ENCODE measurements around the gene CELSR2. TPM values are rescaled to one million over a fixed set of nuclear protein-coding genes. Genes with fewer than 3 reads are reported as not detected.

The CELSR2 gene
- total RNA-seq, 1 experiment from 2014 or later, result 17.1 TPM

- H3K79me2 ChIP-seq (ENCODE audit: insufficient read depth, low read length), result no peaks in the 10 kb centered on the region
- ATAC-seq (peak; percentile 87), DNase-seq (ENCODE audit: low read depth, low spot score) (no peak)
- no peaks in the 10 kb centered on the region for H4K20me1 ChIP-seq (ENCODE audit: insufficient read depth)
- peaks cover 6 to 18% of the 10 kb centered on the region in 2 experiments; a peak in 2 of 4 replicates for H3K4me1 ChIP-seq (ENCODE audit: control insufficient read depth in 1 of 2, insufficient read depth in 2 of 2, low read length in 2 of 2)
- ChIA-PET POLR2A (interaction anchor here (0.8 to 1.4 kb wide), 3 partner anchors 8 to 12 kb away, joined by 3 to 6 read pairs (median 3); partner anchors contain the start of gene CELSR2), RAD21 (ENCODE audit: low non-redundant PET in 1 of 2, low total read pairs in 2 of 2, uncharacterized antibody in 2 of 2, unreplicated experiment in 2 of 2) (interaction anchor here in 1 of 2 experiments (0.6 kb wide), 1 partner anchor 43 kb away, joined by 3 read pairs; no protein-coding TSS in a partner anchor), CTCF (interaction anchor here (0.7 to 2.5 kb wide), 11 partner anchors 8 to 294 kb away, joined by 3 to 12 read pairs (median 4); partner anchors contain the start of genes ATXN7L2, CELSR2, SARS1 and SORT1)
- no peak overlapping the region for H3K9ac ChIP-seq (ENCODE audit: low read length)
- H3K9me2 ChIP-seq (ENCODE audit: insufficient read depth), result no peaks in the 10 kb centered on the region
- no peak for TF ChIP-seq EZH2phosphoT487 (IDR thresholded peaks at IDR 0.05; ENCODE audit: borderline replicate concordance)
- no peak for TF ChIP-seq YY1 (IDR thresholded peaks at IDR 0.05; ENCODE audit: extremely low read depth, insufficient replicate concordance, low read depth, low read length)
- no peak for TF ChIP-seq ZBTB33 (IDR thresholded peaks at IDR 0.05; ENCODE audit: extremely low read depth, insufficient replicate concordance, low read length)
- TF ChIP-seq CTCF (IDR thresholded peaks at IDR 0.05 in 2 of 3, conservative IDR thresholded peaks at IDR 0.05 in 1 of 3; ENCODE audit: borderline replicate concordance in 1 of 3, insufficient read depth in 1 of 3, low read depth in 2 of 3, low read length in 2 of 3), result peak; percentile 37 to 74 (median 64); a peak in 5 of 6 replicates
- H2AFZ ChIP-seq (ENCODE audit: low read depth, low read length, poor library complexity, severe bottlenecking), result no peak overlapping the region
- BruUV-seq (replicated peaks), result no TSS peak
- no peak overlapping the region for H3K27ac ChIP-seq (ENCODE audit: low read depth, low read length)
- H3K4me2 ChIP-seq (ENCODE audit: low read length), result no peak overlapping the region
- intact Hi-C loops (cut with micrococcal nuclease), result no loop called here
- no peak overlapping the region for H3K4me3 ChIP-seq (replicated peaks in 1 of 2; ENCODE audit: low read depth in 1 of 2, low read length in 2 of 2)
- H3K9me3 ChIP-seq (ENCODE audit: control insufficient read depth in 1 of 2, insufficient read depth in 1 of 2, low read depth in 1 of 2, low read length in 2 of 2), result no peaks in the 10 kb centered on the region
- H3K27me3 ChIP-seq (ENCODE audit: insufficient read depth, low read length), result no peaks in the 10 kb centered on the region
- H3K36me3 ChIP-seq (ENCODE audit: control insufficient read depth in 1 of 2, insufficient read depth in 2 of 2, low read length in 2 of 2), result peaks cover 30 to 32% of the 10 kb centered on the region in 2 experiments
Measured at GRCh38 chr1:109239409-109240068, 9.8 kb upstream of the CELSR2 start.
